K562 (cell line): ENCODE data around the gene HMCN2. TPM values are rescaled to one million over a fixed set of nuclear protein-coding genes. Genes with fewer than 3 reads are reported as not detected.

ENCODE experiments used
- ATAC-seq: fragments of 200-7000 bp; cut with Tn5 transposase; 3 replicates; pipeline ENCODE4 v1.9.1; 2020; ENCODE audit warnings: moderate library complexity
- BruUV-seq: library from RNA; stranded (reverse); fragments of 400-500 nt; replicated peaks from 2 replicates; lab custom pipeline; 2021; lab: Mats Ljungman, UMichigan
- CTCF ChIA-PET: fragments of 300-600 bp; formaldehyde crosslinking; extraction: SDS; loops from one replicate; lab custom pipeline; 2021; ENCODE audit warnings: low intra/inter-chr PET ratio; lab: Yijun Ruan, JAX
- POLR2A ChIA-PET: fragments of 300-600, 350-650 bp; sonication (Branson Sonifier 250); formaldehyde crosslinking; extraction: SDS; loops from one replicate; lab custom pipeline; 2021; ENCODE audit warnings: antibody characterized with exemption, inconsistent platforms; lab: Yijun Ruan, JAX
- DNase-seq, 4 experiments: peaks; one replicate each; pipeline versions ENCODE4 v3.0.0 to v3.0.0-alpha.2; 2011 to 2018; ENCODE audit warnings: low spot score in 3 of 4, mixed read lengths in 3 of 4; ENCODE audit errors: extremely low read depth in 1 of 4
- FAIRE-seq: peaks from 2 replicates; lab custom pipeline; 2011; peaks lifted over from hg19 to GRCh38; lab: Jason Lieb, UNC
- H2AFZ ChIP-seq: 2 replicates; pipeline ENCODE4 v1.6.0; 2011; ENCODE audit warnings: low read depth, low read length, control low read depth, inconsistent platforms
- H3K27ac ChIP-seq: fragments of 200-600 bp; 3 replicates; pipeline ENCODE4 v1.8.0; 2011; ENCODE audit warnings: low read depth, mild to moderate bottlenecking, control low read depth, inconsistent platforms, low read length, moderate library complexity, mixed read lengths; ENCODE audit errors: extremely low read depth
- H3K27me3 ChIP-seq, 2 experiments: fragments of 300-600 bp in 1 of 2; 2 replicates in 1 of 2; 3 replicates in 1 of 2; pipeline versions ENCODE4 v1.6.0 to v1.8.0; 2011; ENCODE audit warnings: inconsistent platforms in 2 of 2, low read length in 2 of 2, mild to moderate bottlenecking in 1 of 2, mixed read lengths in 1 of 2, moderate library complexity in 1 of 2; ENCODE audit not compliant: control insufficient read depth in 2 of 2, insufficient read depth in 2 of 2
- H3K36me3 ChIP-seq: fragments of 300-600 bp; 3 replicates; pipeline ENCODE4 v1.8.0; 2011; ENCODE audit warnings: mild to moderate bottlenecking, low read length, inconsistent platforms; ENCODE audit not compliant: control insufficient read depth, insufficient read depth
- H3K4me1 ChIP-seq, 2 experiments: fragments of 200-600 bp in 1 of 2; replicated peaks in 1 of 2; 2 replicates in 1 of 2; 3 replicates in 1 of 2; pipeline versions ENCODE4 v1.5.1 to v1.8.0; 2011; ENCODE audit warnings: inconsistent platforms in 2 of 2, low read length in 2 of 2, mild to moderate bottlenecking in 1 of 2, mixed read lengths in 1 of 2, moderate library complexity in 1 of 2; ENCODE audit not compliant: control insufficient read depth in 2 of 2, insufficient read depth in 2 of 2
- H3K4me2 ChIP-seq: 2 replicates; pipeline ENCODE4 v1.6.1; 2011; ENCODE audit warnings: low read length, control low read depth, inconsistent platforms, mixed read lengths; ENCODE audit not compliant: insufficient read depth
- H3K4me3 ChIP-seq: fragments of 200-600 bp; sonication (generic), shearing (Covaris generic); 2 replicates; pipeline ENCODE4 v1.5.1; 2016; ENCODE audit warnings: control low read depth, inconsistent platforms
- H3K79me2 ChIP-seq: fragments of 200-600 bp; 3 replicates; pipeline ENCODE4 v1.8.0; 2011; ENCODE audit warnings: low read length, inconsistent platforms; ENCODE audit not compliant: control insufficient read depth, insufficient read depth
- H3K9ac ChIP-seq, 2 experiments: 2 replicates each; pipeline versions ENCODE4 v1.6.0 to v1.6.1; 2011; ENCODE audit warnings: low read depth in 2 of 2, low read length in 2 of 2, control low read depth in 1 of 2, inconsistent platforms in 1 of 2, mild to moderate bottlenecking in 1 of 2, mixed read lengths in 1 of 2; ENCODE audit not compliant: insufficient read depth in 1 of 2
- H3K9me1 ChIP-seq: one replicate; pipeline ENCODE4 v1.6.0; 2011; ENCODE audit warnings: inconsistent platforms, mild to moderate bottlenecking, low read length, moderate library complexity; ENCODE audit not compliant: control insufficient read depth, insufficient read depth
- H3K9me3 ChIP-seq: replicated peaks from 2 replicates; pipeline ENCODE4 v1.5.1; 2011; ENCODE audit warnings: low read depth, low read length, inconsistent platforms; ENCODE audit not compliant: control insufficient read depth, insufficient read depth
- H4K20me1 ChIP-seq: replicated peaks from 2 replicates; pipeline ENCODE4 v1.6.1; 2011; ENCODE audit warnings: low read length, inconsistent platforms, mixed read lengths; ENCODE audit not compliant: control insufficient read depth, insufficient read depth
- COPS2 ChIP-seq: fragments of 450-650 bp; conservative IDR thresholded peaks from 2 replicates; pipeline ENCODE4 v1.6.1; 2016; ENCODE audit warnings: mild to moderate bottlenecking, moderate library complexity
- E2F3 ChIP-seq: fragments of 250-450 bp; sonication (Bioruptor Pico); IDR thresholded peaks from 2 replicates; pipeline ENCODE4 v1.4.0; 2020; ENCODE audit warnings: mild to moderate bottlenecking
- MAZ ChIP-seq, 2 experiments: fragments of 450-650 bp in 1 of 2; sonication (generic) in 1 of 2; formaldehyde crosslinking; IDR thresholded peaks in 1 of 2; conservative IDR thresholded peaks in 1 of 2; 2 replicates each; pipeline versions ENCODE4 v1.4.0 to v1.5.0; 2020; ENCODE audit warnings: mild to moderate bottlenecking in 1 of 2, missing genetic modification reagents in 1 of 2
- RBFOX2 ChIP-seq: fragments of 200-400 bp; formaldehyde crosslinking; IDR thresholded peaks from 2 replicates; pipeline ENCODE4 v1.6.1; 2017; ENCODE audit warnings: low read depth, mild to moderate bottlenecking, low read length, moderate library complexity
- RFX1 ChIP-seq: fragments of 450-650 bp; IDR thresholded peaks from 2 replicates; pipeline ENCODE4 v1.6.1; 2016; ENCODE audit warnings: mild to moderate bottlenecking, moderate library complexity
- SPI1 ChIP-seq: IDR thresholded peaks from 2 replicates; pipeline ENCODE4 v1.6.1; 2011; ENCODE audit warnings: low read depth, low read length, control low read depth, borderline replicate concordance
- TARDBP ChIP-seq: fragments of 450-650 bp; IDR thresholded peaks from 2 replicates; pipeline ENCODE4 v1.6.1; 2016
- WGBS: fragments of 100-300 bp; shearing (Covaris generic); methylation state at CpG from one replicate; pipeline ENCODE4 v1.1.6; 2016; ENCODE audit warnings: low coverage, mixed read lengths; ENCODE audit not compliant: insufficient coverage; ENCODE audit errors: missing lambda C conversion rate; 5-methylcytosine and 5-hydroxymethylcytosine counted together
- in situ Hi-C: fragments of 300-500 bp; cut with MboI; formaldehyde crosslinking; loops from 4 replicates; pipeline ENCODE4 v1.15.0; 2018; ENCODE audit warnings: inconsistent platforms, mixed read lengths
- intact Hi-C: fragments of 100-400 bp; cut with micrococcal nuclease; formaldehyde crosslinking; loops from 2 replicates; pipeline ENCODE4 v1.14.2; 2022
- polyA plus RNA-seq, 8 experiments: library from polyadenylated mRNA; depleted of rRNA in 4 of 8; stranded (reverse) in 5 of 8; unstranded in 3 of 8; fragments of >200 nt; fragmentation: Nextera tagmentation in 2 of 8; fragmentation: Illumina TruSeq in 1 of 8; extraction: Ambion mirVana in 2 of 8; extraction: Trizol in 1 of 8; gene quantifications; 2 replicates each; pipeline versions ENCODE4 v1.2.1 to v1.2.3, GENCODE V29; 2011 to 2014; ENCODE audit warnings: inconsistent platforms in 1 of 8, missing spikeins in 1 of 8
- total RNA-seq, 7 experiments: library from RNA; depleted of rRNA in 6 of 7; stranded (reverse); fragments of >200 nt in 6 of 7; fragmentation: Illumina TruSeq in 2 of 7; extraction: Trizol in 2 of 7; gene quantifications; 2 replicates each; pipeline versions ENCODE4 v1.2.1 to v1.2.3, GENCODE V29; 2011 to 2021; ENCODE audit warnings: low replicate concordance in 1 of 7

The HMCN2 gene
- total and polyA plus RNA-seq, 9 of the 15 experiments (the other 6 are each of a cell fraction or from before 2014, with no cell fraction given) = 0.01 TPM; not detected in 8

- Histone ChIP-seq H3K27me3 (no peaks in the 10 kb centered on the region; a peak in 1 of 5 replicates), H3K9me1 (no peaks in the 10 kb centered on the region), H4K20me1 (no peaks in the 10 kb centered on the region)
- FAIRE-seq = no peak
- no TSS peak for BruUV-seq
- WGBS = 30% methylated on average over 15 of the region's 15 CpGs
- TF ChIP-seq RFX1 (peak; percentile 82), MAZ (CRISPR knock-in tag; conservative IDR thresholded peaks at IDR 0.05 in 1 of 2, IDR thresholded peaks at IDR 0.05 in 1 of 2) (no peak), TARDBP (no peak), SPI1 (peak; percentile 49; the same call in 1 of the 2 replicates), RBFOX2 (0 out of 2 replicates have a peak, but pooled peaks have one; percentile 2), E2F3 (no peak), COPS2 (no peak)
- TF ChIP-seq, all 486 proteins: peak for 3
- no peak overlapping the region for H3K4me2 ChIP-seq
- ATAC-seq (no peak), DNase-seq (no peak)
- no peaks in the 10 kb centered on the region for H3K79me2 ChIP-seq
- H3K4me1 ChIP-seq = peaks cover 31 to 44% of the 10 kb centered on the region in 2 experiments
- no peaks in the 10 kb centered on the region for H3K36me3 ChIP-seq
- no peak overlapping the region for H3K4me3 ChIP-seq
- no peak overlapping the region for H2AFZ ChIP-seq
- H3K27ac ChIP-seq = no peak overlapping the region
- CTCF ChIA-PET = no interaction called here
- in situ Hi-C loops = loop anchor here (5.0 to 10.0 kb wide), 2 partner anchors 237 to 414 kb away; no protein-coding TSS in a partner anchor
- POLR2A ChIA-PET = interaction anchor here (1.5 kb wide), 1 partner anchor 243 kb away, joined by 3 read pairs; the partner anchor contains the start of gene EXOSC2
- H3K9ac ChIP-seq = no peak overlapping the region; a peak in 1 of 4 replicates
- H3K9me3 ChIP-seq = no peaks in the 10 kb centered on the region
- intact Hi-C loops = no loop called here
These were observed 184.9 kb downstream of the HMCN2 start for GRCh38 chr9:130450344-130451003.
